Myocyte (in vitro differentiated cells): ENCODE measurements around the gene SVEP1. TPM values are rescaled to one million over a fixed set of nuclear protein-coding genes. Genes with fewer than 3 reads are reported as not detected.
"Not testable (repeated sequence)": the region's sequence is repeated elsewhere in the genome, so short reads cannot be mapped to it uniquely, and the experiment has no call there.

ENCODE experiments used
- DNase-seq: peaks from one replicate; pipeline ENCODE4 v3.0.0-alpha.2; 2012; ENCODE audit warnings: low read depth
- total RNA-seq: library from RNA; depleted of rRNA; stranded (reverse); fragments of >200 nt; gene quantifications from 2 replicates; pipeline ENCODE4 v1.2.3, GENCODE V29; 2014

The SVEP1 gene
- total RNA-seq, 1 donor from 2014 or later = 3.6 TPM

- DNase-seq = no peak
Observed at GRCh38 chr9:110447476-110447875, 132.1 kb downstream of the SVEP1 start.

GRCh38 chr9:110446171-110446570 is 133.4 kb downstream of the SVEP1 start:
- no peak for DNase-seq

- peak; percentile 96 for DNase-seq
Observed at GRCh38 chr9:110444911-110445310, 134.6 kb downstream of the SVEP1 start.

GRCh38 chr9:110443866-110444220 is 135.7 kb downstream of the SVEP1 start:
- DNase-seq = no peak

GRCh38 chr9:110443146-110443865 is 136.2 kb downstream of the SVEP1 start:
- DNase-seq = peak; percentile 28

- no peak for DNase-seq
Observed at GRCh38 chr9:110440796-110441195, 138.7 kb downstream of the SVEP1 start.

- peak; percentile 77 for DNase-seq
Observed at GRCh38 chr9:110440172-110440571, 139.4 kb downstream of the SVEP1 start.

GRCh38 chr9:110432253-110432652 is 147.3 kb downstream of the SVEP1 start:
- DNase-seq = peak; percentile 89

- DNase-seq = peak; percentile 15
Observed at GRCh38 chr9:110429453-110429852, 150.1 kb downstream of the SVEP1 start.

- DNase-seq = peak; percentile 58
Observed at GRCh38 chr9:110427497-110428104, 151.9 kb downstream of the SVEP1 start.

GRCh38 chr9:110426052-110426709 is 153.4 kb downstream of the SVEP1 start:
- peak; percentile 22 for DNase-seq

GRCh38 chr9:110414471-110414870 is 165.1 kb downstream of the SVEP1 start:
- DNase-seq = no peak

- no peak for DNase-seq
Observed at GRCh38 chr9:110410961-110411360, 168.6 kb downstream of the SVEP1 start.

- DNase-seq = no peak
Observed at GRCh38 chr9:110408598-110408997, 170.9 kb downstream of the SVEP1 start.

GRCh38 chr9:110405858-110406443 is 173.6 kb downstream of the SVEP1 start:
- DNase-seq = no peak

GRCh38 chr9:110404473-110404872 is 175.1 kb downstream of the SVEP1 start:
- no peak for DNase-seq

- DNase-seq = no peak
Observed at GRCh38 chr9:110399983-110400382, 179.6 kb downstream of the SVEP1 start.

GRCh38 chr9:110398992-110399391 is 180.5 kb downstream of the SVEP1 start:
- not testable (repeated sequence) for DNase-seq

GRCh38 chr9:110391826-110392485 is 187.6 kb downstream of the SVEP1 start:
- DNase-seq = no peak

GRCh38 chr9:110389148-110389750 is 190.3 kb downstream of the SVEP1 start:
- DNase-seq = no peak

- DNase-seq = no peak
Observed at GRCh38 chr9:110383491-110383890, 196.1 kb downstream of the SVEP1 start.
